Measurements from ENCODE around the gene CCDC54. TPM values are rescaled to one million over a fixed set of nuclear protein-coding genes. Genes with fewer than 3 reads are reported as not detected.

Gene CCDC54
- polyA plus RNA-seq, 1 donor from 2014 or later, result not detected

GRCh38 chr3:107412376-107412775 lies 35.1 kb downstream of the CCDC54 start:
- Histone ChIP-seq H2AFZ (ENCODE audit: low read depth, low read length) (no peak overlapping the region), H3K9me2 (ENCODE audit: insufficient read depth, low read length) (no peaks in the 10 kb centered on the region), H3K36me3 (ENCODE audit: insufficient read depth, low read length) (no peaks in the 10 kb centered on the region), H3F3A (ENCODE audit: insufficient read depth, low read length, poor library complexity, severe bottlenecking) (no peaks in the 10 kb centered on the region), H3K27ac (ENCODE audit: low read length) (no peak overlapping the region), H3K79me2 (replicated peaks; ENCODE audit: insufficient read depth, low read length) (no peaks in the 10 kb centered on the region), H3K4me3 (ENCODE audit: low read length) (no peak overlapping the region), H3K27me3 (ENCODE audit: insufficient read depth, low read depth, low read length) (no peaks in the 10 kb centered on the region), H3K4me2 (ENCODE audit: low read length) (no peak overlapping the region), H4K20me1 (ENCODE audit: insufficient read depth) (no peaks in the 10 kb centered on the region), H3K9ac (ENCODE audit: low read length) (no peak overlapping the region), H3K9me3 (ENCODE audit: low read length) (peaks cover 4% of the 10 kb centered on the region)
- TF ChIP-seq TAF1 (IDR thresholded peaks at IDR 0.05; ENCODE audit: low read depth), result no peak
- no peak for TF ChIP-seq REST (IDR thresholded peaks at IDR 0.05; ENCODE audit: borderline replicate concordance)
- no peak for TF ChIP-seq RAD21 (conservative IDR thresholded peaks at IDR 0.05)
- TF ChIP-seq SMC3 (conservative IDR thresholded peaks at IDR 0.05; ENCODE audit: poor library complexity), result no peak
- no peak for TF ChIP-seq POLR2AphosphoS5 (IDR thresholded peaks at IDR 0.05)
- TF ChIP-seq MXI1 (conservative IDR thresholded peaks at IDR 0.05; ENCODE audit: poor library complexity, severe bottlenecking), result no peak
- no peak for TF ChIP-seq EP300 (conservative IDR thresholded peaks at IDR 0.05; ENCODE audit: poor library complexity, severe bottlenecking)
- no peak for TF ChIP-seq EZH2 (IDR thresholded peaks at IDR 0.05; ENCODE audit: borderline replicate concordance, insufficient read depth, low read length, poor library complexity, severe bottlenecking)

GRCh38 chr3:107413264-107413663 lies 36.0 kb downstream of the CCDC54 start:
- Histone ChIP-seq H3K9me3 (ENCODE audit: low read length) (peaks cover 4% of the 10 kb centered on the region), H3K36me3 (ENCODE audit: insufficient read depth, low read length) (no peaks in the 10 kb centered on the region), H3K27me3 (ENCODE audit: insufficient read depth, low read depth, low read length) (no peaks in the 10 kb centered on the region), H3K9ac (ENCODE audit: low read length) (no peak overlapping the region), H3K4me3 (ENCODE audit: low read length) (no peak overlapping the region), H3K9me2 (ENCODE audit: insufficient read depth, low read length) (no peaks in the 10 kb centered on the region), H2AFZ (ENCODE audit: low read depth, low read length) (no peak overlapping the region), H3F3A (ENCODE audit: insufficient read depth, low read length, poor library complexity, severe bottlenecking) (no peaks in the 10 kb centered on the region), H3K27ac (ENCODE audit: low read length) (no peak overlapping the region), H3K79me2 (replicated peaks; ENCODE audit: insufficient read depth, low read length) (no peaks in the 10 kb centered on the region), H3K4me2 (ENCODE audit: low read length) (no peak overlapping the region), H4K20me1 (ENCODE audit: insufficient read depth) (no peaks in the 10 kb centered on the region)
- no peak for TF ChIP-seq EZH2 (IDR thresholded peaks at IDR 0.05; ENCODE audit: borderline replicate concordance, insufficient read depth, low read length, poor library complexity, severe bottlenecking)
- TF ChIP-seq MXI1 (conservative IDR thresholded peaks at IDR 0.05; ENCODE audit: poor library complexity, severe bottlenecking), result no peak
- no peak for TF ChIP-seq RAD21 (conservative IDR thresholded peaks at IDR 0.05)
- TF ChIP-seq POLR2AphosphoS5 (IDR thresholded peaks at IDR 0.05), result no peak
- TF ChIP-seq TAF1 (IDR thresholded peaks at IDR 0.05; ENCODE audit: low read depth), result no peak
- TF ChIP-seq REST (IDR thresholded peaks at IDR 0.05; ENCODE audit: borderline replicate concordance), result no peak
- no peak for TF ChIP-seq SMC3 (conservative IDR thresholded peaks at IDR 0.05; ENCODE audit: poor library complexity)
